ENCODE data around the gene NOTCH3.

Gene NOTCH3

GRCh38 chr19:15154002-15154612 is 46.7 kb downstream of the NOTCH3 start:
- DNase-seq (ENCODE audit: low spot score): peak; percentile 33
- TF ChIP-seq CTCF (IDR thresholded peaks at IDR 0.05; ENCODE audit: extremely low read depth, missing control alignments): no peak

- DNase-seq (ENCODE audit: low spot score): no peak
- no peak for TF ChIP-seq CTCF (IDR thresholded peaks at IDR 0.05; ENCODE audit: extremely low read depth, missing control alignments)
Measured at GRCh38 chr19:15149737-15150136, 51.1 kb downstream of the NOTCH3 start.

- no peak for TF ChIP-seq CTCF (IDR thresholded peaks at IDR 0.05; ENCODE audit: extremely low read depth, missing control alignments)
- DNase-seq (ENCODE audit: low spot score): no peak
Measured at GRCh38 chr19:15147090-15147489, 53.7 kb downstream of the NOTCH3 start.

- no peak for TF ChIP-seq CTCF (IDR thresholded peaks at IDR 0.05; ENCODE audit: extremely low read depth, missing control alignments)
- no peak for DNase-seq (ENCODE audit: low spot score)
Measured at GRCh38 chr19:15144046-15144646, 56.6 kb downstream of the NOTCH3 start.

GRCh38 chr19:15142313-15142712 is 58.5 kb downstream of the NOTCH3 start:
- no peak for DNase-seq (ENCODE audit: low spot score)
- TF ChIP-seq CTCF (IDR thresholded peaks at IDR 0.05; ENCODE audit: extremely low read depth, missing control alignments): no peak

- no peak for DNase-seq (ENCODE audit: low spot score)
- TF ChIP-seq CTCF (IDR thresholded peaks at IDR 0.05; ENCODE audit: extremely low read depth, missing control alignments): no peak
Measured at GRCh38 chr19:15141143-15141542, 59.7 kb downstream of the NOTCH3 start.

GRCh38 chr19:15138427-15138826 is 62.4 kb downstream of the NOTCH3 start:
- DNase-seq (ENCODE audit: low spot score): no peak
- no peak for TF ChIP-seq CTCF (IDR thresholded peaks at IDR 0.05; ENCODE audit: extremely low read depth, missing control alignments)

All from GM20000 (cell line).